Camera-type eye (tissue), 1 donor: Measurements from ENCODE around the gene CRYGD. TPM values are rescaled to one million over a fixed set of nuclear protein-coding genes. Genes with fewer than 3 reads are reported as not detected.

ENCODE experiments used
- total RNA-seq: library from RNA; depleted of rRNA; stranded (reverse); fragments of >200 nt; gene quantifications from one replicate; pipeline ENCODE4 v1.2.3, GENCODE V29; 2014

The CRYGD gene
- total RNA-seq: 823 TPM

GRCh38 chr2:208124013-208124715 lies at the start of gene CRYGD:
Gene CRYGD, minus strand, starts transcription at chr2:208124524. Its CDS starts 51 bp downstream, at chr2:208124473.

GRCh38 chr2:208163489-208163888 lies 39.2 kb upstream of the CRYGD start, which contains the start of gene CRYGA:
Gene CRYGA, minus strand, starts transcription at chr2:208163589. Its CDS starts 33 bp downstream, at chr2:208163556.

GRCh38 chr2:208146006-208146405 lies 21.7 kb upstream of the CRYGD start, which contains the start of gene CRYGB:
Gene CRYGB, minus strand, starts transcription at chr2:208146158. Its CDS starts 38 bp downstream, at chr2:208146120.

GRCh38 chr2:208129744-208130711 lies 5.7 kb upstream of the CRYGD start, which contains the start of gene CRYGC:
Gene CRYGC, minus strand, starts transcription at chr2:208129828. Its CDS starts 36 bp downstream, at chr2:208129792.

Other genes with a start within 250 kb of the CRYGD start
- gene PLEKHM3, start 99.0 kb downstream of the CRYGD start, total RNA-seq: 60.8 TPM
- gene CRYGC, start 5.3 kb upstream of the CRYGD start, total RNA-seq: 1,741 TPM
- 254 TPM for gene CRYGB, start 21.6 kb upstream of the CRYGD start, total RNA-seq
- gene CRYGA, start 39.1 kb upstream of the CRYGD start, total RNA-seq: 885 TPM
- not detected for gene C2orf80, start 65.5 kb upstream of the CRYGD start, total RNA-seq
- gene IDH1, start 130.5 kb upstream of the CRYGD start, total RNA-seq: 83.5 TPM
- 59.4 TPM for gene PIKFYVE, start 141.7 kb upstream of the CRYGD start, total RNA-seq